GM19043 (cell line): ENCODE data around the gene RABGAP1L.
"Not testable (repeated sequence)": the region's sequence is repeated elsewhere in the genome, so short reads cannot be mapped to it uniquely, and the experiment has no call there.

Experiments used
- ATAC-seq: cut with Tn5 transposase; IDR thresholded peaks from one replicate; pipeline ENCODE4 v1.9.1; 2021; ENCODE audit warnings: low read depth; ENCODE audit not compliant: unreplicated experiment

Gene RABGAP1L

DNA sequence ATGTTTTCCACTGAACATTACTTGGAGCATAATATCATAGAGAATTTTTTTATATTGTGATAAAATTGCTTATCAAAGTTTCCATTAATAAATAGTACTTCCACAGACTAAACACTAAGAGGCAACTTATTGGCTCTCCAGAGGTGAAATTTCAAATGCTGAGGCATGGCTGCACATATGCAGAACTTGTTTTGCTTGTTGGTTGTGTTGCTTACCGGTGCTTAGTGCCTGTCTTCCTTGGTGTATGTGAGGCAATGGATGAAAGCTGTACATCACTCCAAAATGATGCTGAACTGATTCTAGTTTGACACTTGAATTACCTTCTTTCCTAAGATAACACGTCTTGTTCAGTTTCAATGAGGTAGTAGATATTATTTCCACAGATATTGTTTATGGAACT lies 258.6 kb downstream of the RABGAP1L start:
- no peak for ATAC-seq

DNA sequence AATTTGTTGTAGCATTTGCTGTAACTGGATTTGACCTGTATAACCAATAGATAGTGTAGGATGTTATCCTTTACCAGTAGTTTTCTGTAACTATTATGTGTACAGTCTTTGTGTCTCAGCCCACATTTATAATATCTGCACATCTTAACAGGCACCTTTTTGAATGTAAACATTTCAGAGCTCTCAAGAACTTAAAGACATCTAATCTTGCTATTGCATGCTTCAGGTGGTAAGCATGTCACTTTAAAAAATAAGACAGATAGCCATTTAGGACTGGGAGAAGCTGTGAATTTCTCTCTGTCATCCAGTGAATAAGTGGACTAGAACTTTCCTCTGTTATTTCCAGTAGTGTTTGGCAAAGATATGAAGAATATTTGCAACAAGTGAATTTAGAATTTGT lies 265.8 kb downstream of the RABGAP1L start:
- no peak for ATAC-seq

DNA sequence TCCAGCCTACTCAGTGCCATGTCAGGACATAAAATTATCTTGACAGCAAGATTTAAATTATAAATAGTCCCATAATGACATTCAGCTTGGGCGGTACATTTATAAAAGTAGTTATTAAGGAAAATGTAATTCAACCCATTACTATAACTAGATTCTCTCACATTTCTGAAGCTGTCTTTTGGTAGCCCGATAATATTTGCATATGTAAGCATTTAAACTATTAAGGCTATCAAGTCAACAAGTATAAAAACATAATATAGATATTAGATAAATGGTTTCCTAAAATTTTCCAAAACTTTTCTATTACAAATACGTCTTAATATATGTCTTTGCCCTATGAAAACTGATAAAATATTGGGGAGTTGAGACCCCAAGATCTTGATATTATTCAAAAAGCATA lies 266.8 kb downstream of the RABGAP1L start:
- no peak for ATAC-seq

DNA sequence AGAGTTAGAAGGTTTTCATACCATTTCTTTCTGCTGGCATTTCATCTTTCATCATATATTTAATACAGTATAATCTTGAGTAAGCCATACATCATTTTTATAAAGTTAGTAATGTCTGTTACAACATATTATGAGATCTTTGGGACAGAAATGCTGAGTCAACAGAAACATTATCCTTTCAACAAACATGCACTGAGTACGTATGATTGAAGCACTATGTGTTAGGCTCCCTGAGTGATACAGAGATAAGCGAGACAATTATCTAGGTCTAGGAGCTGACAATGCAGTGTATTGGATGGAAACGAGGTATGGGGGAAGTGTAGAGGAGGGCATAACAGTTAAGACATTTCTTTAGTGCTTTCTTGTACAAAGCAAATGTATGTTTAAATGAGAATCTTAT lies 268.7 kb downstream of the RABGAP1L start:
- ATAC-seq = no peak

DNA sequence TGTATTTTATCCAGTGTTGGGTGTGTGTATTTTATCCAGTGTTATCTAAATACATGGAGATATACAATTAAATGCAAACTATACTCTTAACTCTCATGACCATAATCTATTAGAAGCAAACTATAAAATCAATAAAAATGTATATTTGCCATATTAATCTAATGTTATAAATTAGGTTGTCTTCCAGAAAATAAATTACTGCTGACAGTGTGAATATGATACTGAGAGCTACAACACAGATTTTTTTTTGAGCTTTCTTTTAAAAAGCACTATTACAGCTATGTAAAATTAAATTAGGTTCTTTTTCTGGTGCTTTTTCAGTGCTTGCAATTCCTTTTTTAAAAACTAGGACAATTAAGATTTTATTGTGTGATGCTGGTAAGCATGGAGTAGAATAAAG lies 269.4 kb downstream of the RABGAP1L start:
- no peak for ATAC-seq

DNA sequence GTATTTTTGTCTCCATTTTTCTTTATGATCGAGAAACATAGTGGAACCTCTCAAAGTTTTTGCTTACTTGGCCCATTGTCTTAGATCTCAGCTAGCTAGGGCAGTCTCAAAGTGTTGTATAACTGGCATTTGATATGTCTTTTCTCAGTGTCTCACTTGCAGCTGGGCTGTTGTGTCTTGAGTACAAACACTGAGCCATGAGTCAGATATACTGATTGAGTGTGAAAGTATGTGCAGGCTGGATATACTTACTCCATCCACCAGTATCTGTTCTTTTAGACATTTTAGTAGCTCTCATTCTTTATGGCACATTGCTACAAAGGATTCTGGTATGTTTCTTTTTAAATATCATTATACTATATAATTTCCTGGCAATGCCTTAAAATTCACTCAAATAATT lies 274.1 kb downstream of the RABGAP1L start:
- no peak for ATAC-seq

DNA sequence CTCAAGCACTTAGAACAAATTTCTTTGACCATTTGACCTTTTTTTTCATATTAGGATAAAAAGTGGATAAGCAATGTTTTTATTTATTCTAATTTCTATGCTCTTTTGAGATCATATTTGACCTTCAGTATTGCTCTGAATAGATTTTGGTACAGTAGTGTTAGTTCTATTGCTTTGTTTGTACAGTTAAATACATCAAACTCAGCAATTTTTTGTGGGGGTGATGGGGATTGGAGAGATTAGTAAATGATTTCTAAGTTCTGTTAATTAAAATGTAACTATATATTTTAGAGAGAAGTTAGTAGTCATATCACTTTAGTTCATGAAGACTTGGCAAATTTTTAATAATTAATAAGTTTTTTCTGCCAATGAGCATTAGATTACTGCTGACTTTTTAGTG lies 286.0 kb downstream of the RABGAP1L start:
- no peak for ATAC-seq

DNA sequence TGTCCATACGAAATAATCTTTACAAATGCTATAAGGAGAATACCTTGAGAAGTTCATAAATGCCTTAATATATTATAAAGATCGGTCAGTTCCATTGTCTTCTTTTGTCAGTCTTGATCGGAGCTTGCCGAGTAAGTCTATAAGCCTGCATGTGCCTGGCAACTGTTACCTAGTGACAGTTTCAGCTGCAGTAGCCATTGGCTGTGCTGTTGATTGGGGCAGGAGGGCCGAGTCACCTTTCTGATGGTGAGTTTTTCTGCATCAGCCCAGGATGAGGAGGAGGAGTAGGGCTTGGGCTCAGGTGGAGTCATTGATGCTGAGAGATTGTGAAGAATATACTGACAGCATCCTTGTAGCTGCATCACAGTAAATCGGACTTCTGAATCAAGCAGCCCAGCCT lies 286.5 kb downstream of the RABGAP1L start:
- ATAC-seq = no peak

DNA sequence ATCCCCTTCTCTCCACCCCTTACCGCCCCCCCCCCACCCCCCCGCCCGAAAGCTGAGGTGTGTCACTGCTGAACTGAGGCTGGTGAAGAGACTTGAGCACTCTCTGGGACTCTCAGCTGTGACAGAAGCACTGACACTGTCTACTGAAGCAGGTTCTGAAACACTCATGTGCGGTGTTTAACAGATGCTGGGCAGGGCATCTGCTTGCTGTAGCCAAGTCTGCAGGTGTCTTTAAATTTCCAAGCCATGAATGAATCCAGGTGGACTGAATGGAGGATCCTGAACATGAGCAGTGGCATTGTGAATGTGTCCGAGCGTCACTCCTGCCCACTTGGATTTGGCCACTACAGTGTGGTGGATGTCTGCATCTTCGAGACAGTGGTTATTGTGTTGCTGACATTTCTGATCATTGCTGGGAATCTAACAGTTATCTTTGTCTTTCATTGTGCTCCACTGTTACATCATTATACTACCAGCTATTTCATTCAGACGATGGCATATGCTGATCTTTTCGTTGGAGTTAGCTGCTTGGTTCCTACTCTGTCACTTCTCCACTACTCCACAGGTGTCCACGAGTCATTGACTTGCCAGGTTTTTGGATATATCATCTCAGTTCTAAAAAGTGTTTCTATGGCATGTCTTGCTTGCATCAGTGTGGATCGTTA lies 288.7 kb downstream of the RABGAP1L start, which contains the start of gene GPR52:
GPR52 (plus strand) TSS at position 99 of the 665 bp plus-strand sequence; CDS start at position 247, 148 bp downstream.
- no peak for ATAC-seq

DNA sequence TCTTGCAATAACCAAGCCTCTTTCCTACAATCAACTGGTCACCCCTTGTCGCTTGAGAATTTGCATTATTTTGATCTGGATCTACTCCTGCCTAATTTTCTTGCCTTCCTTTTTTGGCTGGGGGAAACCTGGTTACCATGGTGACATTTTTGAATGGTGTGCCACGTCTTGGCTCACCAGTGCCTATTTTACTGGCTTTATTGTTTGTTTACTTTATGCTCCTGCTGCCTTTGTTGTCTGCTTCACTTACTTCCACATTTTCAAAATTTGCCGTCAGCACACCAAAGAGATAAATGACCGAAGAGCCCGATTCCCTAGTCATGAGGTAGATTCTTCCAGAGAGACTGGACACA lies 289.2 kb downstream of the RABGAP1L start:
- no peak for ATAC-seq

DNA sequence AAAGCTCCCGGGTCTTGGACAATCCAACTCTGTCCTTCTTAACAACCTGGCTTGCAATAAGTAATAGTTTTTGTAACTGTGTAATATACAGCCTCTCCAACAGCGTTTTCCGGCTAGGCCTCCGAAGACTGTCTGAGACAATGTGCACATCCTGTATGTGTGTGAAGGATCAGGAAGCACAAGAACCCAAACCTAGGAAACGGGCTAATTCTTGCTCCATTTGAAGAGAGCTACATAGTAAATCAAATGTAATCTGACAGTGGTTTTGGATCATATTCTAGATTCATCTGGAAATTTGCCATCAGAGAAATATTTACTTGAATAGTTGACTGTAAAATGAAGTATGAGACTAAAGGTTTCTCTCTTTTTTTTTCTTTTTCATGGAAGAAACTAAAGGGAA lies 289.7 kb downstream of the RABGAP1L start:
- no peak for ATAC-seq

DNA sequence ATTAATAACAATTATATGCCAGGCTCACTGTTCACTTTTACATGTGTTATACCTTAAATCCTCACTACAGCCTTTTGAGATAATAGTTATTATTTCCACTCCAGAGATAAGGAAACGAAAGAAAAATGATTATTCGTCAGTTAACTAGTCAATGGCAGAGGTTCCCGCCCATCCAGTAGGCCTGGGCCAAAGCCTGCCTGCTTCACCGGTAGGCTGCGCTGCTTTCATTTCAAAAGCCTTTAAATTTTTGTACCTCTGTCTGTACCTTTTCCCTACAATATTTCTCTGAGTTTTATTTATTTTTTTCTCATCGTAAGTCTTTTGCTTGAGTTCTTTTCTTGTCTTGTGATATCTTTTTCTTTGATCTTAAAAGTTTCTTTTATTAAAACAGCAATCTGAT lies 292.1 kb downstream of the RABGAP1L start:
- no peak for ATAC-seq

DNA sequence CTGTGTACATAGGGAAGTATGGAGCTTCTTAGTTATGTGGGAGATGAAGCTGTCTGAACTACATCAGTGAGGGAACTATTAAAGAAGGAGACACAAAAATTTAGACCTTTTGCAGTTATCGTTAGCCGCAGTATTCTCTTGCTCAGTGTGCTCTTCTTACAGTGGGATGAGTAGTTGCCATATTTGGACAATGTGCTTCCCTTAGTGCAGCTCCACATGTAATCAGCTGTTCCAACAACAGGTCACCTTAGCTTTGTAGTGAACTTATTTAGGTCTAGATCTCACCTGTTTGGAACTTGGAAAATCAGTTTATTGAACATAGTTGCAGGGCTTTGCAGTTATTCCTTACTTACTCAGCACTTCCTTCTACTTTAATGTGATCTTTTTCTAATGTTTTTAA lies 306.5 kb downstream of the RABGAP1L start:
- ATAC-seq = no peak

DNA sequence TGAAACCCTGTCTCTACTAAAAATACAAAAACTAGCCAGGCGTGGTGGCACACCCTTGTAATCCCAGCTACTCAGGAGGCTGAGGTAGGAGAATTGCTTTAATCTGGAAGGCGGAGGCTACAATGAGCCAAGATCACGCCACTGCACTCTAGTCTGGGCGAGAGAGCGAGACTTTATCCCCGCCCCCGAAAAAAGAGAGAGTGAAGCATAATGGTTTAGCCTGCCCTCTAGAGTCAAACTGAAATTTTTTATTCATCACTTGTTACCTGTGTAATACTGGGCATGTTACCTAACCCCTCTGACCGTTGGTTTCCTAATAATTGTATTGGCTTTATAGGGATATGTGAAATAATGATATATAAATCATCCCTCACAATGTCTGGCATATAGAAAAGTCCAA lies 307.3 kb downstream of the RABGAP1L start:
- no peak for ATAC-seq

DNA sequence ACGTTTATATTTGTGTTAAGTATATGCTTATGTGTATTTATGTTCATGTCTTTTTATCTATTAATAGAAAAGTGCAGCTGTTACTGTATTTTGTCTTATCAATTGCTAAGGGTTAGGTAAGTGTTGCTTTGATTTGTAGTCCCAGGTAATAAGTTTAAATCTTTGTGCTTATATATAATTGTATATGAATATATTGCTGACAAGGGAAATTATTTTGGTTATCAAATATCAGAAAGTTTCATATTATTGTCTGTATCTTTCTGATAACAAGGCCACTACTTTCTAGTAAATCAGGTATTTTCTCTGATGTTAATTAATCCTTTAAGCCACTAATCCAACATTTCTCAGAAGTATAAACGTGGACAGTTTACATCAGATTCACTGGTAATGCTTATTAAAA lies 309.7 kb downstream of the RABGAP1L start:
- ATAC-seq = no peak

DNA sequence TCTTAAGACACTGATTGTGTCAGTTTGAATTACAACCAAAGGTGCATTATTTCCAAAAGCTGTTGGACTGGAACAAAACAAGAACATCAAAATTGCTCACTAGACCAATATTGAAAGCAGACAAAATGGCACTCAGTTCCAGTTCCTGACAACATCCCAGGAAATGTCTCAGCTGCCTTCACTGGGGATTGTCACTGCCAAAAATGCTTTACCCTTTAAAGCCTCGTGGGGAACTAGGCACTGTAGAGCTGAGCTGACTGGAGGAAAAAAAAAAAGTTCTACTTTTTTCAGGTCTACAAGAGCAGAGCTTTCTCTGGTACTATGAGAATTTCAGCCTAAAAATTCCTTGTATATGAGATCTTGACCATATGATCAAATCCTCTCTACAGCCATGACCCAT lies 310.4 kb downstream of the RABGAP1L start:
- no peak for ATAC-seq

DNA sequence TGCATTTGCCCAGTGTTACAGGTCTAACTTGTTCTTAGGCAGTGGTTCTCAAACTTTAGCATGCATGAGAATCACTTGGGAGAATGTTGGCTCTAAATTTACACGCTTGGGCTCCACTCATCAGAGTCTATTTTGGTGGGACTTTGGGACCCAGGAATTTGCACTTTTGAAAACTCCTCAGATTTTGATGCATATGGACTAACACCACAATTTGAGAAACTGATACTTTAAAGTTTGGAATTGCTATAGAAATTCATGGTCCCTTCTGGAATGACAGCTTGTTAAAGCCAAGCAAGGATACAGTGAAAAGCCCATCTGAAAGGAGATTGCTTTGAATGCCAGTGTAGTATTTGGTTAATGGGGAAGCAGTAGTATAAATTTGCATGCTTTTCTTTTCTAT lies 320.0 kb downstream of the RABGAP1L start:
- no peak for ATAC-seq

DNA sequence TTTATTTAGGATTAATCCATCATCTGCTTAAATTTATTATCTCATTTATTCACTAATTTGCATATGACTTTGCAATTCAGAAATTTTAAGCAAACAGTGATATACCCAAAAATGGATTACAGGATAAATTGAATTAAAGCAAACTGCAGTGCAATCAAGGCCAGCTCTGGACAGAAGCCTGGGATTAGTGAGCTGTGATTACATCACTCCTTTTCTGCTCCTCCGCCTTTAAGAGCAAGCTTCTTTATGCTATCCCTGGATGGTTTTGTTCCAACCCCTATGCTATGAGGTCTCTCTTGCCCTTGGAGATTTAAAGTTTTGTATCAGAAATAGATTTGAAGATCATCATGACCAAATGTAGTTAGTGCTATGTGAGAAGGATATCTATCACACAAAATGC lies 321.0 kb downstream of the RABGAP1L start:
- ATAC-seq = no peak

DNA sequence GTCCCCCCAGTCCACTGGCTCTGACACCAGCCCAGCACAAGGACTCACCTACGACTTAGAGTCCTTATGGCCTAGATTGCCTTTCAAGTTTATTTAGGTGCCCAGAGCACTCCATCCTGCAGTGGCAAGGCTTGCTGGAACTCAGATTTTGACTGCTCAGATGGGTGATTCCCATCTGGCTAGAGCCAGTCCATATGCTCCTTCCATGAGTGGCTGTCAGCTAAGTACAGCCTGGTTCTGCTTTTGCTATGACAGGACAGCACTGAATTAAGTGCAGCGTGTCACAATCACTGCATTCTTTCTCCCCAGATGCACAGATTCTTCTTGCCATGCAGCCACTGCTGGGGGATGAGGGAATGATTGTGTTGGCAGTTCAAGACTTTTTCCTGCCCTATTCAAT lies 332.3 kb downstream of the RABGAP1L start:
- no peak for ATAC-seq

DNA sequence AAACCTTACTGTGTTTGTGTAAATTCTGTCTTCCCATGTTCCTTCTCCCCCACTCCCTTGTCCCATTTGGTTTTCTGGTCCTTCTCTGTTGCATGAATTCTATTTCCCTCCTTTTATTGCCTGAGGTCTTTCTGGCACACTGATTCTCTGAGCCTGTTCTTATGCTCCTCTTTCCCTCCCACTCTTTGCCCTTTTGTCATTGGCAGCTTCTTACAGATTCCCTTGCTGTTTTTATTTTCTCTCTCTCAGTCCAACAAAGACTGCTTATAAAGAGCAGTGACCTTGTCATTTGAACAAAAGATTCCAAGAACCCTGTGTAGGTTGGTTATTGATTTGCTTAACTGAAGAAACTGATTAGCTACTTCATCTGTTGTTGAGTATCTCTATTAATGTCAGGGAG lies 338.2 kb downstream of the RABGAP1L start:
- ATAC-seq = no peak

DNA sequence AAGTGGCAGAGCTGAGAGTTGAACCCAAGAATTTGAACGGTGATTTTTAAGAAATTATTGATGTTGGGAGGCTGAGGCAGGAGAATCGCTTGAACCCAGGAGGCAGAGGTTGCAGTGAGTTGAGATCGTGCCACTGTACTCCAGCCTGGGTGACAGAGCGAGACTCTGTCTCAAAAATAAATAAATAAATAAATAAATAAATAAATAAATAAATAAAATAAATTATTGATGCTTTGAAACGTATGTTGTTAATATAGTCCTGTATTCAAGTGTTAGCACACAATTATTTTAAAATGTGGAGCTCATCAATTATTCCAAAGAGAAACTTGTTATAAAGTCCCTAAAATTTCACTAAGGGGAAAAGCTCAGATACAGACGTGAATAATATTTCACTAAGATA lies 357.4 kb downstream of the RABGAP1L start:
- not testable (repeated sequence) for ATAC-seq

DNA sequence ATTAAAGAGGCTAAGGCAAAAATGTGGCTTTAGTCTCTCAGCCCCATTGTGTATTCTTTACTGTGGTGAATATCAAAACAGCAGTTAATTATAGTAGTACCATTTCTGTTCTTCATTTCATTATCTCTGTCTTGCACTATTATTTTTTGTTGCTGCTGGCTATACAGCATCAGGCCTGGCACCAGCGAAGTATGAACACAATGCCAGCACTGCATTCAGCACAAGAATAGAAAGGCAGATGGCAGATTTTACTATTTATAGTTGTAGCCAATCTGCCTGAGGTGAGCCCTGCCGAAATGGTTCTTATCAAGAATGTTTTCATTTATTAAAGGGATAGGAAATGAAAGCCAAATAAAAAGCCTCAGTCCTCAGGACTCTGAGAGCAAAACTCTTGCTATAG lies 360.5 kb downstream of the RABGAP1L start:
- no peak for ATAC-seq

DNA sequence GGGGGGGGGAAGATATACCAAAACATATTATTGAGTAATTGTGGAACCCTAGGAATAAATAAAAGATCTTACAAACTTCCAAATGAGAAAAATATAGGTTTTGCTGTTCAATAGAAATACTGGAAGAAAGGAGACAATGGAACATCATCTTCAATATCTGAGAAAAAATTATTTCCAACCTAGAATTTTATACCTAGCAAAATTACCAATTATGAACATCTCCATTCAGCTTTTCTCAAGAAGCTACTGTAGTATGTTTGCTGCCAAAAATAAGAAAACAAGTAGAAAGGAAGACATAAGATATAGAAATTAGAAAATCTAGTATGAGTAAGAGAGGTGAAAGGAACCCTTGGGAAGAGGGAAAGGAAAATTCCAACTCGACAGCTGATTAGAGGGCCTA lies 372.4 kb downstream of the RABGAP1L start:
- ATAC-seq = no peak
